GM21360 (cell line): ENCODE measurements around the gene PGP.

Experiments
- ATAC-seq: cut with Tn5 transposase; IDR thresholded peaks from one replicate; pipeline ENCODE4 v1.9.1; 2021; ENCODE audit warnings: mild to moderate bottlenecking, moderate library complexity; ENCODE audit not compliant: unreplicated experiment

The PGP gene

DNA sequence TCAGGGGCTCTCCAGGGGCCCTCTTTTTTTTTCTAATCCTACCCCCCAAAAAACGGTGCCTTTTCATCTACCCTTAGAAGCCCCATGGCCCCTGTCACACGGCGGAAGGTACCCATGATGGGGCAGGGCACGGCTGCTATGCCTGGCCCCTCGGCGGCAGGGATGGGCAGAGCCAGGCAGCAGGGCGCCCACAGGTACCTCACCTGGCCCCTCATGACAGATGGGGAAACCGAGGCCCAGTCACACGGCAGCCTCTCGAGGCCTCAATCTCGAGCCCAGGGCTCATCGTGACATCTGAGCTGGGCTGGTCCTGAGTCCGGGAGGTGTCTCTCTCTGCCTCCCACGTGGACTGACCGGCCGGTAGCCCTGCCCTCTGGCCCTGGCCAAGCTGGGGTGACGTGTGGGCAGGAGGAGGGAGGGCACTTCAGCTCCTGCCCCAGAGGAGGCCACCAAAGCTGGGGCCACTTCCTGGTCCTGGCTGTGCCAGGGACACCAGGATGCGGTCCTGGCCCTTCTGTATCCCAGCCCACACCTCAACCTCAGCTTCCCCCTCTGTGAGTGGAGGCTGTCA is 47.5 kb downstream of the PGP start:
- ATAC-seq, result no peak

DNA sequence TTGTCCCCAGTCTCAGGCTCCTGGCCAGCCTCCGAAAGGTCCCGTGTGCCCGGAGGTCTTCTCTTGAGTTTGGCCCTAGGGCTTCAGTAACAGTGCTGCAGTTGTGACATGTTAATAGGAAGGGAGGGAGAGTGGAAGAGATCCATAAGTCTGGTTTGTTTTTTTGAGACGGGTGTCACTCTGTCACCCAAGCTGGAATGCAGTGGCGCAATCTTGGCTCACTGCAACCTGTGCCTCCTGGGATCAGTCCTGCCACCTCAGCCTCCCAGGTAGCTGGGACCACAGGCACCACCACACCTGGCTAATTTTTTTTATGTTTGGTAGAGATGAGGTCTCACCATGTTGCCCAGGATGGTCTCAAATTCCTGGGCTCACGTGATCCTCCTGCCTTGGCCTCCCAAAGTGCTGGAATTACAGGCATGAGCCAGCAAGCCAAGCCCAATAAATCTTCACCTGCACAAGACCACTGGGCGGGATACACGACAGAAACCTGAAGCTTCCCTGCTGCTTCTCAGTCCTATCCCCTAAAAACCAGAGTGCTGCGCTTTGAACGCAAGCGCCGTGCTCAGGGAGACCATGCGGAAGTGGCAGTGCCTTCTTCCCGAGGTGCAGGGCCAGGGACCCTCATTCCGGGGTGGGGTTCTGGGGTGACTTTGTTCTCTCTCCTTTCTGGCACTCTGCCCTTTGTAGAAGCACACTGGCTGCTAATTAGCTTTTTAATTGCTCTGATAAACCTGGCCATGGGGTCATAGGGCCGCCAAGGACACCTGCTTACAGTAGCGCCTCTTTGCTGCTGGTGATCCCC is 48.2 kb downstream of the PGP start:
- ATAC-seq, result no peak

DNA sequence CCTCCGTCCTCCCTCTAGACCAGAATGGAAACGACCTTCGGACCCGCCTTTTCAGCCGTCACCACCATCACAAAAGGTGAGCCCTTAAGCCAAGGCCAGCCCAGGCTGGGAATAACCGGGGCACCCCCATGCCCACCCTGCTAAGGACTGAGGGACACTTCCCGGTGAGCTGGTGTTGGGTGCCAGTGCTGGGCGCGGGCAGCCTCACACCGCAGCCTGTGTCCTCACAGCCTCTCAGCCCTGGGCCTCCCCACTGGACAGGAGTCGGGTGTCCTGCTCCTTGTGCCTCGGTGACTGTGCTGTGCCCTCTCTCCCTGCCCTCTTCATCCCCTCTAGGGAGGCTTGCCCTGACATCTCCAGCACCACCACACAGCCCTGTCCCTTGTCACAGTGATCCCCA is 48.8 kb downstream of the PGP start:
- ATAC-seq, result no peak

DNA sequence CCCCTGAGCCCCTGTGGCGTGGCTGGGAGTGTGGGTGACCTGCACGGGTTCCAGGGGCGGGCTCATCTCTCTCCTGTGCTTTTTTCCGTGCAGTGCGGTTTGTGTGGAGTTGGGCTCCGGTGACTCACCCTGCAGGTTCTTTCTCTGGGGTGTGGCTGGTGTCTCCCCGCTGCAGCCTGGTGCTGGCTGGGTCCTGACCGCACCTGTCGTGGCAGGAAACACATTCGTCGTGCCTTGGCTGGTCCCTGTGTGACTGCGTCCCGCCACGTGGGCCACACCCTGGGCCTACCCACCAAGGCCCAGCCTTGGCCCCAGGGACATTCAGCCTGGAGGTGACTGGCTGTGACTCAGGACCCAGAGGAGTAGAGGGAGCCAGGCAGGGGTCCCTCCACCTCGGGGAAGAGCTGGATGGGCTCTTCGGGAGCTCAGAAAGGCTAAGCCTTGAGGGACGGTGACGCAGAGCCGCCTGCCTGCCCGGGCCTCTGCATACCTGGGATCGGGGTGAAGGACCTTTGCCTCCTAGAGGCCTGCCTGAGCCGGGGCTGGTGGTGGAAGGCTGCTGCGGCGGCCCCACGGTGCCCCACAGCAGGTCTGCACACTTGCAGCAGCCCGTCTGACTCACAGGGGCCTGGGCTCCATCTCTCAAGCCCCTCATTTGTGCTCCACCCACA is 51.3 kb downstream of the PGP start:
- ATAC-seq, result no peak

DNA sequence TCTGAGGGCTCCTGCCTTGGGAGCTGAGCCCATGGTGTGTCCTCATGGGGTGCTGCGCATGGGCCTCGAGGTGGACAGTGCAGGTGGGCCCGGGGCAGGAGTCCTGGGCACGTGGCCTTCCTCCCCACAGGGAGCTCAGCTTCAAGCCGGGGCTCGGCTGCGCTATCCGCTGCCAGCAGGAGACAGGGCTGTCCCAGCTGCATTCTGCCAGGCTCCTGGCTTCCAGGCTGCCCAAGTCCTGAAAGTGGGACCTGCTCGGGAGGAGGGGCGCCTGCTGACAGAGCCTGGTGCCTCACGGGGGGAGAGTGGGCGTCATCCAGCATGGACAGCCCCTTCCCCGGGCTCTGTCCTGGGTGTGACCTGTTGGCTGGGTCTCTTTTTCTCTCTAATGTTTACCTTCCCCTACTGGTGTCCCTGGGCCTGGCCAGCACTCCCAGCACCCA is 51.9 kb downstream of the PGP start:
- ATAC-seq, result no peak

DNA sequence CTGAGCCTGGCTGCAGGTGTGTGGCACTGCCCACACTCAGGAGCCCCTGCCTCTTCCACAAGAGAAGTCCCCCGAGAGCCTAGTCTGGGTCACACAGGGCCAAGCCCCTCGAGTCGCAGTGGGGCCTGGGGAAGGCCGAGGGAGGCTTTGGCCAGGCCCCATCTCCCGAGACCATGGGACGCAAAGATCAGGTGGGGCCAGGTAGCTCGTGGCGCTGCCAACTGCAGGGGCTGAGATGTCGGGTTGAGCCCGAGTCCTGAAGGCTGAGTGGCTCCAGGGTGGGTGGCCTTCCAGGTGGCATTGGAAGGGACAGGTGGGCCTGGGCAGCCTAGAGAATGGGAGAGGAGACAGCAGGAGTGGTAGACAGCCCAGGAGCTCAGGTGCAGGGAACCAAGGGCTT is 52.7 kb downstream of the PGP start:
- ATAC-seq, result no peak
